GM23338 (cell line): ENCODE results near the gene NTNG1. TPM values are rescaled to one million over a fixed set of nuclear protein-coding genes. Genes with fewer than 3 reads are reported as not detected.

Experiments
- ATAC-seq: fragments of 200-7000 bp; cut with Tn5 transposase; 3 replicates; pipeline ENCODE4 v1.9.1; 2020
- DNase-seq: peaks from one replicate; pipeline ENCODE4 v3.0.0-alpha.2; 2015; ENCODE audit warnings: low spot score
- H2AFZ ChIP-seq: fragments of 200-600 bp; sonication (generic); 2 replicates; pipeline ENCODE4 v1.8.0; 2016; ENCODE audit warnings: antibody characterized with exemption, mild to moderate bottlenecking, moderate library complexity
- H3F3A ChIP-seq: fragments of 200-600 bp; sonication (generic); replicated peaks from 2 replicates; pipeline ENCODE4 v1.8.0; 2017; ENCODE audit warnings: antibody characterized with exemption, mixed run types, low read depth
- H3K27ac ChIP-seq: fragments of 200-600 bp; sonication (generic); 2 replicates; pipeline ENCODE4 v1.6.1; 2016; ENCODE audit warnings: low read depth
- H3K27me3 ChIP-seq: fragments of 200-600 bp; sonication (generic); 2 replicates; pipeline ENCODE4 v1.8.0; 2016; ENCODE audit warnings: mild to moderate bottlenecking, mixed run types, moderate library complexity; ENCODE audit not compliant: insufficient read depth
- H3K36me3 ChIP-seq: fragments of 200-600 bp; sonication (generic); 2 replicates; pipeline ENCODE4 v1.8.0; 2016; ENCODE audit warnings: mild to moderate bottlenecking; ENCODE audit not compliant: insufficient read depth
- H3K4me1 ChIP-seq: fragments of 200-600 bp; sonication (generic); 2 replicates; pipeline ENCODE4 v1.8.0; 2016; ENCODE audit warnings: mild to moderate bottlenecking, moderate library complexity; ENCODE audit not compliant: insufficient read depth
- H3K4me2 ChIP-seq: fragments of 200-600 bp; sonication (generic); 2 replicates; pipeline ENCODE4 v1.7.1; 2017; ENCODE audit warnings: mixed run types
- H3K4me3 ChIP-seq: fragments of 200-600 bp; sonication (generic); 2 replicates; pipeline ENCODE4 v1.6.1; 2016; ENCODE audit warnings: mixed run types
- H3K79me2 ChIP-seq: fragments of 200-600 bp; sonication (generic); replicated peaks from 2 replicates; pipeline ENCODE4 v1.8.0; 2017; ENCODE audit warnings: mild to moderate bottlenecking; ENCODE audit not compliant: insufficient read depth
- H3K9me2 ChIP-seq: fragments of 200-600 bp; sonication (generic); 2 replicates; pipeline ENCODE4 v1.8.0; 2017; ENCODE audit not compliant: insufficient read depth
- H4K20me1 ChIP-seq: fragments of 200-600 bp; sonication (generic); replicated peaks from 2 replicates; pipeline ENCODE4 v1.8.0; 2017; ENCODE audit warnings: mild to moderate bottlenecking; ENCODE audit not compliant: insufficient read depth
- H3K27ac Mint-ChIP-seq: 2 replicates; pipeline ENCODE4 v1.8.0; 2020; ENCODE audit warnings: inconsistent platforms, mild to moderate bottlenecking, moderate library complexity, mixed read lengths
- H3K27me3 Mint-ChIP-seq: 3 replicates; pipeline ENCODE4 v1.8.0; 2022; ENCODE audit warnings: low read depth, mild to moderate bottlenecking, moderate library complexity, mixed read lengths, inconsistent platforms; ENCODE audit not compliant: insufficient read depth, poor library complexity
- H3K36me3 Mint-ChIP-seq: 3 replicates; pipeline ENCODE4 v1.8.0; 2021; ENCODE audit warnings: low read depth, mild to moderate bottlenecking, inconsistent platforms, moderate library complexity, mixed read lengths
- H3K4me1 Mint-ChIP-seq: 3 replicates; pipeline ENCODE4 v1.8.0; 2020; ENCODE audit warnings: mild to moderate bottlenecking, inconsistent platforms, mixed read lengths
- H3K4me3 Mint-ChIP-seq: 3 replicates; pipeline ENCODE4 v1.8.0; 2021; ENCODE audit warnings: moderate library complexity, mild to moderate bottlenecking, inconsistent platforms, mixed read lengths
- H3K9me3 Mint-ChIP-seq: 3 replicates; pipeline ENCODE4 v1.8.0; 2020; ENCODE audit warnings: moderate library complexity, mild to moderate bottlenecking, inconsistent platforms, mixed read lengths
- ZNF331 ChIP-seq: fragments of 250-450 bp; sonication (Bioruptor Pico); IDR thresholded peaks from 2 replicates; pipeline ENCODE4 v1.5.0; 2020; ENCODE audit warnings: low read depth, mild to moderate bottlenecking, moderate library complexity
- polyA plus RNA-seq: library from polyadenylated mRNA; unstranded; fragments of >200 nt; fragmentation: Nextera tagmentation; extraction: Ambion mirVana; gene quantifications from 2 replicates; pipeline ENCODE4 v1.2.1, GENCODE V29; 2016
- total RNA-seq: library from RNA; depleted of rRNA; stranded (reverse); fragments of >200 nt; shearing (Covaris generic); gene quantifications from 2 replicates; pipeline ENCODE4 v1.2.3, GENCODE V29; 2014
- TF ChIP-seq, protein P1 (sequence below), 2 experiments: fragments of 200-600 bp in 1 of 2; sonication (generic) in 1 of 2; conservative IDR thresholded peaks; 2 replicates each; pipeline versions ENCODE4 v1.5.1 to v1.6.1; 2016 to 2017; ENCODE audit warnings: antibody characterized with exemption in 2 of 2, low read depth in 2 of 2, mild to moderate bottlenecking in 2 of 2, moderate library complexity in 1 of 2
- TF ChIP-seq, protein P2 (sequence below): IDR thresholded peaks from one replicate; pipeline ENCODE4 v1.6.1; 2018; ENCODE audit warnings: antibody characterized with exemption; ENCODE audit not compliant: unreplicated experiment
- TF ChIP-seq, protein P3 (sequence below): fragments of 250-450 bp; sonication (Bioruptor Pico); IDR thresholded peaks from 2 replicates; pipeline ENCODE4 v1.5.0; 2020; ENCODE audit warnings: mild to moderate bottlenecking, moderate library complexity

The NTNG1 gene
- total and polyA plus RNA-seq, 2 experiments from 2014 or later: 7.2 to 10.3 TPM

DNA sequence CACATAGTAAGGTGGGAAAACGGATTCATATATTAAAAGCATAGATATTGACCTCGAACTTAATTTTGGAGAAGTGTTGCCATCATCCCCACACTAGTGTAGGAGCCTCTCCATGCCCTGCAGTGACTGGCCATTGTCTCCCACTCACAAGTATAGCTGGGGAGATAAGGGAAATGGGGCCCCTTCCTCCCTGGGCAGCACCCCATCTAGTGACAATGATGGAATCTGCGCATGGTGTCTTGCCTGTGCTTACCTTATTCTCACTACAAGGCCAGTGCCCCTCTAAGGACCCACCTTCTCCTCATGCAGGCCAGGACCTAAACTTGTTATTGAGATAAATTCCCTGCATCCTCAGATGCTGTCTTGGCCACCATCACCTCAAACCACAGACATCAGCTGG, 374.9 kb downstream of the NTNG1 start:
- no peak overlapping the region for H3K4me2 ChIP-seq
- H3K27me3 Mint-ChIP-seq: no peaks in the 10 kb centered on the region
- no peaks in the 10 kb centered on the region for H3K79me2 ChIP-seq
- peak; percentile 32; the same call in 2 of the 3 replicates for ATAC-seq
- peaks cover 6% of the 10 kb centered on the region; the same call in 2 of the 3 replicates for H3K9me3 Mint-ChIP-seq
- no peak overlapping the region for H3K27ac ChIP-seq
- H4K20me1 ChIP-seq: no peaks in the 10 kb centered on the region
- H3K4me3 ChIP-seq: no peak overlapping the region
- peaks cover 4% of the 10 kb centered on the region; the same call in 2 of the 3 replicates for H3K4me1 Mint-ChIP-seq
- DNase-seq: no peak
- H3K9me2 ChIP-seq: no peaks in the 10 kb centered on the region
- no peaks in the 10 kb centered on the region; the same call in 2 of the 3 replicates for H3K36me3 Mint-ChIP-seq
- H3K27me3 ChIP-seq: no peaks in the 10 kb centered on the region
- H3K4me3 Mint-ChIP-seq: no peak overlapping the region
- no peaks in the 10 kb centered on the region for H3K4me1 ChIP-seq
- H3K27ac Mint-ChIP-seq: no peak overlapping the region
- no peaks in the 10 kb centered on the region for H3F3A ChIP-seq
- H3K36me3 ChIP-seq: no peaks in the 10 kb centered on the region
- no peak overlapping the region for H2AFZ ChIP-seq
- TF ChIP-seq ZNF331 (CRISPR knock-in tag): no peak
- TF ChIP-seq, protein P1, sequence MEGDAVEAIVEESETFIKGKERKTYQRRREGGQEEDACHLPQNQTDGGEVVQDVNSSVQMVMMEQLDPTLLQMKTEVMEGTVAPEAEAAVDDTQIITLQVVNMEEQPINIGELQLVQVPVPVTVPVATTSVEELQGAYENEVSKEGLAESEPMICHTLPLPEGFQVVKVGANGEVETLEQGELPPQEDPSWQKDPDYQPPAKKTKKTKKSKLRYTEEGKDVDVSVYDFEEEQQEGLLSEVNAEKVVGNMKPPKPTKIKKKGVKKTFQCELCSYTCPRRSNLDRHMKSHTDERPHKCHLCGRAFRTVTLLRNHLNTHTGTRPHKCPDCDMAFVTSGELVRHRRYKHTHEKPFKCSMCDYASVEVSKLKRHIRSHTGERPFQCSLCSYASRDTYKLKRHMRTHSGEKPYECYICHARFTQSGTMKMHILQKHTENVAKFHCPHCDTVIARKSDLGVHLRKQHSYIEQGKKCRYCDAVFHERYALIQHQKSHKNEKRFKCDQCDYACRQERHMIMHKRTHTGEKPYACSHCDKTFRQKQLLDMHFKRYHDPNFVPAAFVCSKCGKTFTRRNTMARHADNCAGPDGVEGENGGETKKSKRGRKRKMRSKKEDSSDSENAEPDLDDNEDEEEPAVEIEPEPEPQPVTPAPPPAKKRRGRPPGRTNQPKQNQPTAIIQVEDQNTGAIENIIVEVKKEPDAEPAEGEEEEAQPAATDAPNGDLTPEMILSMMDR (conservative IDR thresholded peaks at IDR 0.05; ENCODE audit: low read depth in 2 of 2): peak in 1 of 2 experiments; percentile 54; a peak in 2 of 4 replicates

DNA sequence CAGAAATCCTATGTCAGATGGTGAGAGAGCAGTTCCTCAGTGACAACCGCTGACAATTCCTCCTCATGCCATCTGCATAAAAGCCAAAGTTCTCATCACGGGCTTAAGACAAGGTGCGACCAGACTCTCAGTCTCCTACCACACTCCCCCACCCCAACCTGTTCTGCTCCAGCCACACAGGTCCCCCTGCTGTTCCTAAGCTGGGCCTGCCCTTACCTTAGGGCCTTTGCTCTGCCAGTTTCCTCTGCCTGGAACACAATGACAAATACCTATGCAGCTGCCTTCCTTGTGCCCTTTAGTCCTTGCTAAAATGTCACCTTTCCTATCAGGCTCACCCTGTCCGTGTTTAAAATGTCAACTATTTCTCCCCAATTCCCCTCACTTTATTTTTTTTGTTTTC, 382.2 kb downstream of the NTNG1 start:
- no peaks in the 10 kb centered on the region for H3K27me3 Mint-ChIP-seq
- Histone ChIP-seq H3K27ac (no peak overlapping the region), H3K4me1 (peaks cover 9% of the 10 kb centered on the region), H3K9me2 (peaks cover 7% of the 10 kb centered on the region), H2AFZ (no peak overlapping the region), H3F3A (no peaks in the 10 kb centered on the region), H3K27me3 (no peaks in the 10 kb centered on the region), H3K79me2 (no peaks in the 10 kb centered on the region), H3K4me3 (no peak overlapping the region), H3K4me2 (no peak overlapping the region), H4K20me1 (no peaks in the 10 kb centered on the region), H3K36me3 (no peaks in the 10 kb centered on the region)
- H3K4me3 Mint-ChIP-seq: no peak overlapping the region
- peaks cover 18% of the 10 kb centered on the region for H3K4me1 Mint-ChIP-seq
- H3K27ac Mint-ChIP-seq: no peak overlapping the region
- TF ChIP-seq, protein P2, sequence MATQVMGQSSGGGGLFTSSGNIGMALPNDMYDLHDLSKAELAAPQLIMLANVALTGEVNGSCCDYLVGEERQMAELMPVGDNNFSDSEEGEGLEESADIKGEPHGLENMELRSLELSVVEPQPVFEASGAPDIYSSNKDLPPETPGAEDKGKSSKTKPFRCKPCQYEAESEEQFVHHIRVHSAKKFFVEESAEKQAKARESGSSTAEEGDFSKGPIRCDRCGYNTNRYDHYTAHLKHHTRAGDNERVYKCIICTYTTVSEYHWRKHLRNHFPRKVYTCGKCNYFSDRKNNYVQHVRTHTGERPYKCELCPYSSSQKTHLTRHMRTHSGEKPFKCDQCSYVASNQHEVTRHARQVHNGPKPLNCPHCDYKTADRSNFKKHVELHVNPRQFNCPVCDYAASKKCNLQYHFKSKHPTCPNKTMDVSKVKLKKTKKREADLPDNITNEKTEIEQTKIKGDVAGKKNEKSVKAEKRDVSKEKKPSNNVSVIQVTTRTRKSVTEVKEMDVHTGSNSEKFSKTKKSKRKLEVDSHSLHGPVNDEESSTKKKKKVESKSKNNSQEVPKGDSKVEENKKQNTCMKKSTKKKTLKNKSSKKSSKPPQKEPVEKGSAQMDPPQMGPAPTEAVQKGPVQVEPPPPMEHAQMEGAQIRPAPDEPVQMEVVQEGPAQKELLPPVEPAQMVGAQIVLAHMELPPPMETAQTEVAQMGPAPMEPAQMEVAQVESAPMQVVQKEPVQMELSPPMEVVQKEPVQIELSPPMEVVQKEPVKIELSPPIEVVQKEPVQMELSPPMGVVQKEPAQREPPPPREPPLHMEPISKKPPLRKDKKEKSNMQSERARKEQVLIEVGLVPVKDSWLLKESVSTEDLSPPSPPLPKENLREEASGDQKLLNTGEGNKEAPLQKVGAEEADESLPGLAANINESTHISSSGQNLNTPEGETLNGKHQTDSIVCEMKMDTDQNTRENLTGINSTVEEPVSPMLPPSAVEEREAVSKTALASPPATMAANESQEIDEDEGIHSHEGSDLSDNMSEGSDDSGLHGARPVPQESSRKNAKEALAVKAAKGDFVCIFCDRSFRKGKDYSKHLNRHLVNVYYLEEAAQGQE: no peak
- TF ChIP-seq, protein P3, sequence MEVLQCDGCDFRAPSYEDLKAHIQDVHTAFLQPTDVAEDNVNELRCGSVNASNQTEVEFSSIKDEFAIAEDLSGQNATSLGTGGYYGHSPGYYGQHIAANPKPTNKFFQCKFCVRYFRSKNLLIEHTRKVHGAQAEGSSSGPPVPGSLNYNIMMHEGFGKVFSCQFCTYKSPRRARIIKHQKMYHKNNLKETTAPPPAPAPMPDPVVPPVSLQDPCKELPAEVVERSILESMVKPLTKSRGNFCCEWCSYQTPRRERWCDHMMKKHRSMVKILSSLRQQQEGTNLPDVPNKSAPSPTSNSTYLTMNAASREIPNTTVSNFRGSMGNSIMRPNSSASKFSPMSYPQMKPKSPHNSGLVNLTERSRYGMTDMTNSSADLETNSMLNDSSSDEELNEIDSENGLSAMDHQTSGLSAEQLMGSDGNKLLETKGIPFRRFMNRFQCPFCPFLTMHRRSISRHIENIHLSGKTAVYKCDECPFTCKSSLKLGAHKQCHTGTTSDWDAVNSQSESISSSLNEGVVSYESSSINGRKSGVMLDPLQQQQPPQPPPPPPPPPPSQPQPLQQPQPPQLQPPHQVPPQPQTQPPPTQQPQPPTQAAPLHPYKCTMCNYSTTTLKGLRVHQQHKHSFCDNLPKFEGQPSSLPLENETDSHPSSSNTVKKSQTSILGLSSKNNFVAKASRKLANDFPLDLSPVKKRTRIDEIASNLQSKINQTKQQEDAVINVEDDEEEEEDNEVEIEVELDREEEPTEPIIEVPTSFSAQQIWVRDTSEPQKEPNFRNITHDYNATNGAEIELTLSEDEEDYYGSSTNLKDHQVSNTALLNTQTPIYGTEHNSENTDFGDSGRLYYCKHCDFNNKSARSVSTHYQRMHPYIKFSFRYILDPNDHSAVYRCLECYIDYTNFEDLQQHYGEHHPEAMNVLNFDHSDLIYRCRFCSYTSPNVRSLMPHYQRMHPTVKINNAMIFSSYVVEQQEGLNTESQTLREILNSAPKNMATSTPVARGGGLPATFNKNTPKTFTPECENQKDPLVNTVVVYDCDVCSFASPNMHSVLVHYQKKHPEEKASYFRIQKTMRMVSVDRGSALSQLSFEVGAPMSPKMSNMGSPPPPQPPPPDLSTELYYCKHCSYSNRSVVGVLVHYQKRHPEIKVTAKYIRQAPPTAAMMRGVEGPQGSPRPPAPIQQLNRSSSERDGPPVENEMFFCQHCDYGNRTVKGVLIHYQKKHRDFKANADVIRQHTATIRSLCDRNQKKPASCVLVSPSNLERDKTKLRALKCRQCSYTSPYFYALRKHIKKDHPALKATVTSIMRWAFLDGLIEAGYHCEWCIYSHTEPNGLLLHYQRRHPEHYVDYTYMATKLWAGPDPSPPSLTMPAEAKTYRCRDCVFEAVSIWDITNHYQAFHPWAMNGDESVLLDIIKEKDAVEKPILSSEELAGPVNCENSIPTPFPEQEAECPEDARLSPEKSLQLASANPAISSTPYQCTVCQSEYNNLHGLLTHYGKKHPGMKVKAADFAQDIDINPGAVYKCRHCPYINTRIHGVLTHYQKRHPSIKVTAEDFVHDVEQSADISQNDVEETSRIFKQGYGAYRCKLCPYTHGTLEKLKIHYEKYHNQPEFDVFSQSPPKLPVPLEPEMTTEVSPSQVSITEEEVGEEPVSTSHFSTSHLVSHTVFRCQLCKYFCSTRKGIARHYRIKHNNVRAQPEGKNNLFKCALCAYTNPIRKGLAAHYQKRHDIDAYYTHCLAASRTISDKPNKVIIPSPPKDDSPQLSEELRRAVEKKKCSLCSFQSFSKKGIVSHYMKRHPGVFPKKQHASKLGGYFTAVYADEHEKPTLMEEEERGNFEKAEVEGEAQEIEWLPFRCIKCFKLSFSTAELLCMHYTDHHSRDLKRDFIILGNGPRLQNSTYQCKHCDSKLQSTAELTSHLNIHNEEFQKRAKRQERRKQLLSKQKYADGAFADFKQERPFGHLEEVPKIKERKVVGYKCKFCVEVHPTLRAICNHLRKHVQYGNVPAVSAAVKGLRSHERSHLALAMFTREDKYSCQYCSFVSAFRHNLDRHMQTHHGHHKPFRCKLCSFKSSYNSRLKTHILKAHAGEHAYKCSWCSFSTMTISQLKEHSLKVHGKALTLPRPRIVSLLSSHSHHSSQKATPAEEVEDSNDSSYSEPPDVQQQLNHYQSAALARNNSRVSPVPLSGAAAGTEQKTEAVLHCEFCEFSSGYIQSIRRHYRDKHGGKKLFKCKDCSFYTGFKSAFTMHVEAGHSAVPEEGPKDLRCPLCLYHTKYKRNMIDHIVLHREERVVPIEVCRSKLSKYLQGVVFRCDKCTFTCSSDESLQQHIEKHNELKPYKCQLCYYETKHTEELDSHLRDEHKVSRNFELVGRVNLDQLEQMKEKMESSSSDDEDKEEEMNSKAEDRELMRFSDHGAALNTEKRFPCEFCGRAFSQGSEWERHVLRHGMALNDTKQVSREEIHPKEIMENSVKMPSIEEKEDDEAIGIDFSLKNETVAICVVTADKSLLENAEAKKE (CRISPR knock-in tag): no peak
- TF ChIP-seq, protein P1 (conservative IDR thresholded peaks at IDR 0.05; ENCODE audit: low read depth in 2 of 2): 0 out of 4 replicates have a peak, but pooled peaks of 1 of the 2 experiments have one; percentile 20
- no peaks in the 10 kb centered on the region for H3K36me3 Mint-ChIP-seq
- no peaks in the 10 kb centered on the region; the same call in 2 of the 3 replicates for H3K9me3 Mint-ChIP-seq
- ATAC-seq (peak; percentile 76), DNase-seq (no peak)
